Endothelial cell of umbilical vein (primary cell): Measurements from ENCODE around the gene FGD6. TPM values are rescaled to one million over a fixed set of nuclear protein-coding genes. Genes with fewer than 3 reads are reported as not detected.

Experiments
- BruUV-seq: library from RNA; stranded (reverse); fragments of 400-500 nt; replicated peaks from 2 replicates; lab custom pipeline; 2021; lab: Mats Ljungman, UMichigan
- CTCF ChIA-PET: fragments of 300-600, 350-600 bp; sonication (Branson Sonifier 250); formaldehyde crosslinking; loops from one replicate; lab custom pipeline; 2021; ENCODE audit warnings: antibody characterized with exemption, inconsistent platforms; lab: Charles Lee
- POLR2A ChIA-PET: fragments of 300-600, 350-600 bp; sonication (Branson Sonifier 250); formaldehyde crosslinking; loops from one replicate; lab custom pipeline; 2021; ENCODE audit warnings: antibody characterized with exemption, inconsistent platforms; lab: Charles Lee
- DNase-seq: peaks from one replicate; pipeline ENCODE4 v3.0.0-alpha.2; 2011; ENCODE audit warnings: low read depth, low spot score
- FAIRE-seq: peaks from 2 replicates; lab custom pipeline; 2011; peaks lifted over from hg19 to GRCh38; lab: Jason Lieb, UNC
- H2AFZ ChIP-seq: 2 replicates; pipeline ENCODE4 v1.6.0; 2012; ENCODE audit warnings: low read depth, low read length, control low read depth, inconsistent platforms
- H3K27ac ChIP-seq: 2 replicates; pipeline ENCODE4 v1.5.1; 2011; ENCODE audit warnings: low read depth, mild to moderate bottlenecking, control low read depth, low read length, moderate library complexity; ENCODE audit not compliant: insufficient read depth
- H3K27me3 ChIP-seq, 2 experiments: 2 replicates each; pipeline versions ENCODE4 v1.6.0 to v1.6.1; 2011; ENCODE audit warnings: low read length in 2 of 2, mixed read lengths in 1 of 2; ENCODE audit not compliant: control insufficient read depth in 2 of 2, insufficient read depth in 2 of 2
- H3K36me3 ChIP-seq, 2 experiments: 2 replicates in 1 of 2; 3 replicates in 1 of 2; pipeline ENCODE4 v1.5.1; 2011; ENCODE audit warnings: low read length in 2 of 2, mild to moderate bottlenecking in 1 of 2, moderate library complexity in 1 of 2; ENCODE audit not compliant: control insufficient read depth in 2 of 2, insufficient read depth in 2 of 2; ENCODE audit errors: extremely low read depth in 1 of 2
- H3K4me1 ChIP-seq: 3 replicates; pipeline ENCODE4 v1.5.1; 2011; ENCODE audit warnings: mild to moderate bottlenecking, low read length; ENCODE audit not compliant: control insufficient read depth, insufficient read depth; ENCODE audit errors: extremely low read depth
- H3K4me2 ChIP-seq: 2 replicates; pipeline ENCODE4 v1.6.1; 2011; ENCODE audit warnings: low read length, control low read depth, mixed read lengths; ENCODE audit not compliant: insufficient read depth
- H3K4me3 ChIP-seq, 3 experiments: fragments of 200-600 bp in 1 of 3; sonication (generic), shearing (Covaris generic) in 1 of 3; replicated peaks in 1 of 3; 2 replicates each; pipeline ENCODE4 v1.5.1; 2011 to 2016; ENCODE audit warnings: control low read depth in 3 of 3, low read length in 3 of 3, mild to moderate bottlenecking in 2 of 3, inconsistent platforms in 1 of 3, low read depth in 1 of 3, moderate library complexity in 1 of 3; ENCODE audit not compliant: insufficient read depth in 1 of 3
- H3K79me2 ChIP-seq: 2 replicates; pipeline ENCODE4 v1.6.0; 2012; ENCODE audit warnings: low read length, inconsistent platforms; ENCODE audit not compliant: control insufficient read depth, insufficient read depth
- H3K9ac ChIP-seq: replicated peaks from 2 replicates; pipeline ENCODE3; 2011; ENCODE audit warnings: low read length, control low read depth; ENCODE audit not compliant: insufficient read depth; ENCODE audit errors: extremely low read depth
- H3K9me1 ChIP-seq: replicated peaks from 3 replicates; pipeline ENCODE4 v1.6.0; 2011; ENCODE audit warnings: mild to moderate bottlenecking, low read length; ENCODE audit not compliant: control insufficient read depth, insufficient read depth; ENCODE audit errors: extremely low read depth
- H3K9me3 ChIP-seq: replicated peaks from 2 replicates; pipeline ENCODE4 v1.5.1; 2012; ENCODE audit warnings: low read length, inconsistent platforms; ENCODE audit not compliant: control insufficient read depth, insufficient read depth
- H4K20me1 ChIP-seq: replicated peaks from 2 replicates; pipeline ENCODE3; 2011; ENCODE audit warnings: mild to moderate bottlenecking, low read length; ENCODE audit not compliant: control insufficient read depth, insufficient read depth; ENCODE audit errors: extremely low read depth
- EZH2 ChIP-seq: IDR thresholded peaks from 2 replicates; pipeline ENCODE4 v1.6.1; 2012; ENCODE audit warnings: borderline replicate concordance, low read depth, mild to moderate bottlenecking, moderate library complexity, low read length, inconsistent platforms; ENCODE audit not compliant: severe bottlenecking
- FOS ChIP-seq: IDR thresholded peaks from 2 replicates; pipeline ENCODE4 v1.6.1; 2011; ENCODE audit warnings: mild to moderate bottlenecking, low read length, moderate library complexity, borderline replicate concordance; ENCODE audit not compliant: insufficient read depth
- GATA2 ChIP-seq: IDR thresholded peaks from 2 replicates; pipeline ENCODE4 v1.7.0; 2011; ENCODE audit warnings: low read depth, mild to moderate bottlenecking, moderate library complexity, mixed read lengths, low read length; ENCODE audit not compliant: insufficient read length, insufficient read depth
- JUN ChIP-seq: IDR thresholded peaks from 2 replicates; pipeline ENCODE4 v1.6.1; 2011; ENCODE audit warnings: borderline replicate concordance, low read depth; ENCODE audit not compliant: insufficient read length, insufficient read depth
- MYC ChIP-seq: IDR thresholded peaks from one replicate; pipeline ENCODE4 v1.6.1; 2011; ENCODE audit warnings: mild to moderate bottlenecking, low read depth, low read length
- POLR2A ChIP-seq: IDR thresholded peaks from 2 replicates; pipeline ENCODE4 v1.6.1; 2012; ENCODE audit warnings: low read depth, mild to moderate bottlenecking, control low read depth, low read length
- POLR2AphosphoS5 ChIP-seq: IDR thresholded peaks from 2 replicates; pipeline ENCODE4 v1.6.1; 2012; ENCODE audit warnings: low read depth, mild to moderate bottlenecking, control low read depth, low read length, moderate library complexity; ENCODE audit not compliant: insufficient read depth
- dilution Hi-C: fragments of 300-500 bp; cut with MboI; formaldehyde crosslinking; loops from one replicate; pipeline ENCODE4 v1.15.0; 2019; ENCODE audit warnings: low sequenced_read_pairs; ENCODE audit not compliant: extremely low pct_ligation_motif_present
- intact Hi-C: fragments of 100-400 bp; cut with micrococcal nuclease; formaldehyde crosslinking; loops from one replicate; pipeline ENCODE4 v1.10.0; 2022
- polyA plus RNA-seq, 4 experiments: library from polyadenylated mRNA; depleted of rRNA in 3 of 4; stranded (reverse) in 3 of 4; unstranded in 1 of 4; fragments of >200 nt; gene quantifications; 2 replicates each; pipeline versions ENCODE4 v1.2.1 to v1.2.3, GENCODE V29; 2011 to 2012; ENCODE audit warnings: missing spikeins in 1 of 4
- total RNA-seq: library from RNA; stranded (reverse); gene quantifications from 2 replicates; pipeline ENCODE4 v1.2.3, GENCODE V29; 2021
- TF ChIP-seq, protein P1 (sequence below), 2 donors: IDR thresholded peaks; 1 replicate in 1 of 2; 2 replicates in 1 of 2; pipeline ENCODE4 v1.5.1; 2011; ENCODE audit warnings: low read length in 2 of 2, mild to moderate bottlenecking in 2 of 2, moderate library complexity in 2 of 2, control low read depth in 1 of 2, inconsistent platforms in 1 of 2, low read depth in 1 of 2; ENCODE audit not compliant: insufficient read depth in 1 of 2; ENCODE audit errors: extremely low read depth in 1 of 2
- TF ChIP-seq, protein P2 (sequence below): IDR thresholded peaks from 2 replicates; pipeline ENCODE4 v1.6.1; 2011; ENCODE audit not compliant: insufficient read depth, insufficient read length

The FGD6 gene
- total and polyA plus RNA-seq, 2 donors (not counting 3 experiments of a cell fraction or from before 2014, with no cell fraction given), result 5.9 to 14.0 TPM

DNA sequence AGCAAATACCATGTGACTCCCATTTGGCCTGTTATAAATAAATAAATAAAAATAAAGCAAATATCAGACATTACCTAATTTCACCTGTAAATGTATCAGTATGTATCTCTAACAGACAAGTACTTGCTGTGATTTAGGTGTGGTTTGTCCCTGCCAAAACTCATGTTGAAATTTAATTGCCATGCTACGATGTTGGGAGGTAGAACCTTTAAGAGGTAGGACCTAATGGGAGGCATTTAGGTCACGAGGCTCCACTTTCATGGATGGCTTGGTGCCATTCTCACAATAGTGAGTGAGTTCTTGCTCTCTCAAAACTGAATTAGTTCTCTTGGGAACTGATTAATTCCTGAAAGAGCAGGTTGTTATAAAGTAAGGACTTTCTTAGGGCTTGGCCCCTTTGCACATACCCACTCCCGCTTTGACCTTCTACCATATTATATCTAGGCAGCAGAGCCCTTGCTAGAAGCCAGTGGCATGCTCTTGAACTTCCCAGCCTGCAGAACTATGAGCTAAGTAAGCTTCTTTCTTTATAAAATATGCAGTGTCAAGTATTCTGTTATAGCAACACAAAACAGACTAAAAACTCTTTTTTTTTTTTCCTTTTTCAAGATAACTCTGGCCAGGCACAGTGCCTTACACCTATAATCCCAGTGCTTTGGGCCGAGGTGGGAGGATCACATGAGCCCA lies 26.4 kb upstream of the FGD6 start:
- no TSS peak for BruUV-seq
- intact Hi-C loops, result no loop called here
- H4K20me1 ChIP-seq, result peaks cover 3% of the 10 kb centered on the region

More for the DNA sequence above, 26.4 kb upstream of the FGD6 start:
- Histone ChIP-seq H3K4me3 (no peak overlapping the region), H3K9me1 (peaks cover 2% of the 10 kb centered on the region), H3K27me3 (no peaks in the 10 kb centered on the region), H3K9ac (no peak overlapping the region), H3K4me2 (no peak overlapping the region), H3K36me3 (peaks cover 0 to 2% of the 10 kb centered on the region in 2 experiments), H3K27ac (no peak overlapping the region), H3K79me2 (peaks cover 63% of the 10 kb centered on the region), H3K9me3 (no peaks in the 10 kb centered on the region), H3K4me1 (peaks cover 3% of the 10 kb centered on the region), H2AFZ (no peak overlapping the region)
- no peak for TF ChIP-seq JUN
- TF ChIP-seq, protein P1, sequence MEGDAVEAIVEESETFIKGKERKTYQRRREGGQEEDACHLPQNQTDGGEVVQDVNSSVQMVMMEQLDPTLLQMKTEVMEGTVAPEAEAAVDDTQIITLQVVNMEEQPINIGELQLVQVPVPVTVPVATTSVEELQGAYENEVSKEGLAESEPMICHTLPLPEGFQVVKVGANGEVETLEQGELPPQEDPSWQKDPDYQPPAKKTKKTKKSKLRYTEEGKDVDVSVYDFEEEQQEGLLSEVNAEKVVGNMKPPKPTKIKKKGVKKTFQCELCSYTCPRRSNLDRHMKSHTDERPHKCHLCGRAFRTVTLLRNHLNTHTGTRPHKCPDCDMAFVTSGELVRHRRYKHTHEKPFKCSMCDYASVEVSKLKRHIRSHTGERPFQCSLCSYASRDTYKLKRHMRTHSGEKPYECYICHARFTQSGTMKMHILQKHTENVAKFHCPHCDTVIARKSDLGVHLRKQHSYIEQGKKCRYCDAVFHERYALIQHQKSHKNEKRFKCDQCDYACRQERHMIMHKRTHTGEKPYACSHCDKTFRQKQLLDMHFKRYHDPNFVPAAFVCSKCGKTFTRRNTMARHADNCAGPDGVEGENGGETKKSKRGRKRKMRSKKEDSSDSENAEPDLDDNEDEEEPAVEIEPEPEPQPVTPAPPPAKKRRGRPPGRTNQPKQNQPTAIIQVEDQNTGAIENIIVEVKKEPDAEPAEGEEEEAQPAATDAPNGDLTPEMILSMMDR (IDR thresholded peaks at IDR 0.05; ENCODE audit: extremely low read depth in 1 of 2, insufficient read depth in 1 of 2, low read depth in 1 of 2, low read length in 2 of 2), result no peak
- TF ChIP-seq, protein P2, sequence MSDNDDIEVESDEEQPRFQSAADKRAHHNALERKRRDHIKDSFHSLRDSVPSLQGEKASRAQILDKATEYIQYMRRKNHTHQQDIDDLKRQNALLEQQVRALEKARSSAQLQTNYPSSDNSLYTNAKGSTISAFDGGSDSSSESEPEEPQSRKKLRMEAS, result no peak
- no peak for TF ChIP-seq FOS
- no peak for TF ChIP-seq GATA2
- TF ChIP-seq POLR2AphosphoS5, result no peak
- no peak for TF ChIP-seq POLR2A
- no peak for TF ChIP-seq EZH2
- TF ChIP-seq MYC, result no peak
- ChIA-PET CTCF (no interaction called here), POLR2A (no interaction called here)
- DNase-seq (no peak), FAIRE-seq (no peak)
- dilution Hi-C loops, result no loop called here
